Progenitor cell of endocrine pancreas (in vitro differentiated cells): ENCODE data around the gene PRKCZ. TPM values are rescaled to one million over a fixed set of nuclear protein-coding genes. Genes with fewer than 3 reads are reported as not detected.

Source experiments
- DNase-seq: peaks from one replicate; pipeline ENCODE4 v3.0.0; 2021; ENCODE audit warnings: low spot score; ENCODE audit not compliant: unreplicated experiment
- H3K27ac Mint-ChIP-seq: 2 replicates; pipeline ENCODE4 v1.8.0; 2021; ENCODE audit warnings: mild to moderate bottlenecking, moderate library complexity, mixed read lengths
- H3K27me3 Mint-ChIP-seq: 2 replicates; pipeline ENCODE4 v1.8.0; 2021; ENCODE audit warnings: mixed read lengths
- H3K36me3 Mint-ChIP-seq: 2 replicates; pipeline ENCODE4 v1.8.0; 2022; ENCODE audit warnings: mixed read lengths; ENCODE audit not compliant: insufficient read depth
- H3K4me1 Mint-ChIP-seq: 2 replicates; pipeline ENCODE4 v1.8.0; 2021; ENCODE audit warnings: low read depth, mixed read lengths
- H3K4me3 Mint-ChIP-seq: 2 replicates; pipeline ENCODE4 v1.8.0; 2021; ENCODE audit warnings: low read depth, mild to moderate bottlenecking, moderate library complexity, mixed read lengths
- H3K9me3 Mint-ChIP-seq: 2 replicates; pipeline ENCODE4 v1.8.0; 2021; ENCODE audit warnings: low read depth, mixed read lengths
- total RNA-seq: library from RNA; stranded (reverse); gene quantifications from 2 replicates; pipeline ENCODE4 v1.2.1, GENCODE V29; 2021
- TF ChIP-seq, protein P1 (sequence below): fragments of 200-600 bp; sonication (generic); IDR thresholded peaks from one replicate; pipeline ENCODE4 v1.5.0; 2021; ENCODE audit warnings: antibody characterized with exemption, mild to moderate bottlenecking; ENCODE audit not compliant: unreplicated experiment

PRKCZ gene
- total RNA-seq, 1 donor from 2014 or later, result 71.5 TPM

DNA sequence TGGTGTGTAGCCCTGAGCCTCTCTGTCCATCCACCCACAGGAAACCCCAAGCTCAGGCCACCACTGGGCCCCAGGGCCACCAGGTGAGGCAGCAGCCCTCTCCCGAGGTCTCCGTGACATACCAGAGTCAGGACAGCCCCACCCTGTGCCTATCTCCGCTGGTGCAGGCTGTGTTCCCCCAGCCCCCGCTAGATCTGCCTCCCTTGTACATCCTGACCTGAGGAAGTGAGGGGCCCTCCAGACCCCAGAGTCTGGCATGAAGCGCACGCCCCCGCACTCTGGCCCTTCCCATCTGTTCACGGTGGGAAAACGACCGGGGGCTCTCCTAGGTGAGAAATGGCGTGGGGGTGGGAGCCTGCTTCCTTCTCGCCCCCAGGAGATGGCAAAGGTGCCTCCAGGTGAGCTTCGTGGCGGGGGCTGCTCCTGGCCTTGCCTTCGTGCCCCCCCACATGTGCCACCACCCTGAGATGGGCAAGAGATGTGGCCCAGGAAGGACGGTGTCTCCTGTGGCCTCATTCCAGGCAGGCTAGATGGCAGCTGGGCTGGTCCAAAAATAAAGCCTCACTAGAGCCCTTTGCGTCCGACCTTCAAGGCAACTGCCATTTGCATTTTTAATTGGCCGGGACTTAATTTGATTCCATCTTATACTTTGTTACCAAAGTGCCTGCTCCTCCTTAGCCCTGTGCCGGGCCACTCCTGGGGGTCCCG is 28.0 kb upstream of the PRKCZ start:
- no peak overlapping the region for H3K27ac Mint-ChIP-seq
- H3K9me3 Mint-ChIP-seq, result no peaks in the 10 kb centered on the region
- H3K4me1 Mint-ChIP-seq, result no peaks in the 10 kb centered on the region
- peaks cover 53% of the 10 kb centered on the region for H3K27me3 Mint-ChIP-seq
- DNase-seq, result no peak
- TF ChIP-seq, protein P1, sequence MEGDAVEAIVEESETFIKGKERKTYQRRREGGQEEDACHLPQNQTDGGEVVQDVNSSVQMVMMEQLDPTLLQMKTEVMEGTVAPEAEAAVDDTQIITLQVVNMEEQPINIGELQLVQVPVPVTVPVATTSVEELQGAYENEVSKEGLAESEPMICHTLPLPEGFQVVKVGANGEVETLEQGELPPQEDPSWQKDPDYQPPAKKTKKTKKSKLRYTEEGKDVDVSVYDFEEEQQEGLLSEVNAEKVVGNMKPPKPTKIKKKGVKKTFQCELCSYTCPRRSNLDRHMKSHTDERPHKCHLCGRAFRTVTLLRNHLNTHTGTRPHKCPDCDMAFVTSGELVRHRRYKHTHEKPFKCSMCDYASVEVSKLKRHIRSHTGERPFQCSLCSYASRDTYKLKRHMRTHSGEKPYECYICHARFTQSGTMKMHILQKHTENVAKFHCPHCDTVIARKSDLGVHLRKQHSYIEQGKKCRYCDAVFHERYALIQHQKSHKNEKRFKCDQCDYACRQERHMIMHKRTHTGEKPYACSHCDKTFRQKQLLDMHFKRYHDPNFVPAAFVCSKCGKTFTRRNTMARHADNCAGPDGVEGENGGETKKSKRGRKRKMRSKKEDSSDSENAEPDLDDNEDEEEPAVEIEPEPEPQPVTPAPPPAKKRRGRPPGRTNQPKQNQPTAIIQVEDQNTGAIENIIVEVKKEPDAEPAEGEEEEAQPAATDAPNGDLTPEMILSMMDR, result no peak
- no peak overlapping the region for H3K4me3 Mint-ChIP-seq
- no peaks in the 10 kb centered on the region for H3K36me3 Mint-ChIP-seq

DNA sequence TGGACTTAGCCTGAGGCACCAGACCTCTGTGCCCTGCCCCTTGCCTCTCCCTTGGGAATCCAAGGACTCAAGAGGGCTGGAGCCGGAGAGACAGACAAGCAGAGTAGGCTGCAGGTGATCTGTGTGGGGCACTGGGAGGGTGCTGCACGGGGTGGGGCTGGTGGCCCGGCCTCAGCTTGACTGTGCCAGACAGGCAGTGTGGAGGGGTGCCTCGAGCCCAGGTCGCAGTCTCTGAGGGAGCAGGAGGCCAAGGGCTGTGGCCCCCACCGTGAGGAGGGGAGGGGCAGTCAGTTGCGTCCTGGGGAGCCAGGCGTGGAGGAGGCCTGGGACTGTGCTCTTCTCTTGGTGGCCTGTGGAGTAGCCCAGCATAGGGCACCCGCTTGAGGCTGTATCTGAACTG is 27.0 kb upstream of the PRKCZ start:
- no peak overlapping the region for H3K27ac Mint-ChIP-seq
- no peak overlapping the region for H3K4me3 Mint-ChIP-seq
- no peak for DNase-seq
- H3K36me3 Mint-ChIP-seq, result no peaks in the 10 kb centered on the region
- TF ChIP-seq, protein P1, result no peak
- H3K27me3 Mint-ChIP-seq, result peaks cover 43% of the 10 kb centered on the region
- H3K4me1 Mint-ChIP-seq, result no peaks in the 10 kb centered on the region
- H3K9me3 Mint-ChIP-seq, result no peaks in the 10 kb centered on the region

DNA sequence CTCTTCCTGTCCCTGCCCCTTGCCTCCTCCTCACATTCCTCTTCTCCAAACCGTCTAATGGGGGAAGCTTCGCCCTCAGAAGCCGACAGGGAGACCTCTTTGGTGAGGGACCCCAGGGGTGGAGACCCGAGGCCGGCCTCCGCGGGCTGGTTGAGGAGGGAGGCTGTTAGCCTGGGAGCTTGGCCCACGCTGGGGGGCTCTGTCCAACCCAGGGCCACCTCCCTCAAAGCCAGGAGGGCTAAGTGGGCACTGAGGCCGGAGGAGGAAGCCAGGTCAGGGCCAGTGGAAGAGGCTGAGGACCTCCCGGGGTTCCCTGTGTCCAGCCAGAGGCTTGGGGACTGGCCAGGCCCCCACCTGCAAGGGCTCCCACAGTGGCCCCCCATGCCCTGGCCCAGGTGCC is 25.8 kb upstream of the PRKCZ start:
- TF ChIP-seq, protein P1, result no peak
- H3K27ac Mint-ChIP-seq, result no peak overlapping the region
- H3K9me3 Mint-ChIP-seq, result no peaks in the 10 kb centered on the region
- H3K36me3 Mint-ChIP-seq, result no peaks in the 10 kb centered on the region
- H3K4me3 Mint-ChIP-seq, result no peak overlapping the region
- no peak for DNase-seq
- H3K4me1 Mint-ChIP-seq, result no peaks in the 10 kb centered on the region
- H3K27me3 Mint-ChIP-seq, result peaks cover 38% of the 10 kb centered on the region

DNA sequence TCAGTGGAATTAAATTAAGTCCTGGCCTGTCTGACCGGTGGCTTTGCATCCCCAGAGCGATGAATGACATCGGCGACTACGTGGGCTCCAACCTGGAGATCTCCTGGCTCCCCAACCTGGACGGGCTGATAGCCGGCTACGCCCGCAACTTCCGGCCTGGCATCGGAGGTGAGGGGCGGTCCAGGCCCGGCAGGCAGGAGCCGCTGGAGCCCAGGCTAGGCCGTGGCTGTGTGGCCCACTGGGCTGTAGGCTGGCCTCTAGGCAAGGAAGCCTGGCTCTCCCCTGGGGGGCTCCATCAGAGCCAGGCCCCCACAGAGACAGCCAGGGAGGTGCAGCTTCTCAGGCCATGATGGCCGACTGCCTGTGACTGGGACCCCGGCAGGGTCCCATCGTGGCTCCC is 25.3 kb upstream of the PRKCZ start:
- H3K36me3 Mint-ChIP-seq, result no peaks in the 10 kb centered on the region
- H3K27me3 Mint-ChIP-seq, result peaks cover 36% of the 10 kb centered on the region
- H3K4me1 Mint-ChIP-seq, result no peaks in the 10 kb centered on the region
- DNase-seq, result no peak
- H3K9me3 Mint-ChIP-seq, result no peaks in the 10 kb centered on the region
- no peak overlapping the region for H3K27ac Mint-ChIP-seq
- H3K4me3 Mint-ChIP-seq, result no peak overlapping the region
- TF ChIP-seq, protein P1, result no peak

DNA sequence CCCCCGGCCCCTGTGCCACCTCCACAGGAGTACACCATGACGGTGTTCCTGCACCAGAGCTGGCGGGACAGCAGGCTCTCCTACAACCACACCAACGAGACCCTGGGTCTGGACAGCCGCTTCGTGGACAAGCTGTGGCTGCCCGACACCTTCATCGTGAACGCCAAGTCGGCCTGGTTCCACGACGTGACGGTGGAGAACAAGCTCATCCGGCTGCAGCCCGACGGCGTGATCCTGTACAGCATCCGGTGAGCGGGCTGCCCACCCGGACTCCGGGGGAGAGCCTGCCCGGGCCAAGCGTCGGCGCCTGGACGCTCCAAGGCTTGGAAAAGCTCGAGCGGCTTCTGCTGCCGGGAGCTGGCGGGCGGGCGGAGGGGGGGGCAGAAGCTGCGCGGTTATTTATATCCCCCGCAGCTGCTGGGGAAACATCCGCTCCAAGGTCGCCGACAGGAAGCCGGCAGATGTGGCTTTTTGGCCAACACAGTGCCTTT is 24.7 kb upstream of the PRKCZ start:
- TF ChIP-seq, protein P1, result no peak
- Mint-ChIP-seq H3K4me3 (no peak overlapping the region), H3K36me3 (no peaks in the 10 kb centered on the region), H3K4me1 (no peaks in the 10 kb centered on the region), H3K27me3 (peaks cover 30% of the 10 kb centered on the region), H3K27ac (no peak overlapping the region), H3K9me3 (no peaks in the 10 kb centered on the region)
- DNase-seq, result no peak
